Measurements from ENCODE around the gene RASSF3.

RASSF3 gene

DNA sequence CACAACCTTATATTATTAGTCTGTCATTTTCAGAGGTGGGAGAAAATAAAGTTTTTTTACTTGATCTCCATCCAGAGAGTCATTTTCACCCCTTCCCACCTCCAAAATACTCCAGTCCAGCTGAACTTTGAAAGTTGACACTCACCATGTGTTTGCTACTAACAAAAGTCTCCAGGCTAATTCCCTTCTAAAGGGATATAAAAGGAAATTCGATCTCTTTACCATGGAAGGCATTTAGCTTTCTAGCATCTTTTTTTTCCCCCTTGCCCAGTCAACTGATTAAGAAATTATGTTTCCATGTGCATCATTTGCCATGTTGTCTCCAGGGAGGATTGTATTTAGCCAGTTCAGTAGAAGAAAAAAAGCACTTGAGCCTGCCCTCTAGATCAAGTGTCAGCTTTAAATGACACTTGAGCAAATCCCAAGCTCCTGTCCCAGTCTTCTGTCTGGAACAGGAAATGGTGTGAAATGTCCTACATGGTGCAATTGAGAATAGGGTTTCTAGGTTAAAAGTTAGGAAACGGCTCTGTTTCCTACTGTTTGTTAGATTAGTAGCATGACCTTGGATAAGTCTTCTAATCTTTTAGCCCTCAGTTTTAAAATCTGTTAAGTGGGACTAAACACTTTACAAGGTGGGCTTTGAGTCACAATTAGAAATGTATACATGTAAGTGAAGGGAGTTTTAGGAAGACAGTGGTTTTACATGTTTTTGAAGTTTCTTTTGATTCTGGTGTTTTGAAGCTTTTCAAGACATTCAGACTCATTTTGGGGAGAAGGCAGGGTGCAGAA, 81.7 kb downstream of the RASSF3 start:
- peak; percentile 37 for DNase-seq (ENCODE audit: low read depth)

DNA sequence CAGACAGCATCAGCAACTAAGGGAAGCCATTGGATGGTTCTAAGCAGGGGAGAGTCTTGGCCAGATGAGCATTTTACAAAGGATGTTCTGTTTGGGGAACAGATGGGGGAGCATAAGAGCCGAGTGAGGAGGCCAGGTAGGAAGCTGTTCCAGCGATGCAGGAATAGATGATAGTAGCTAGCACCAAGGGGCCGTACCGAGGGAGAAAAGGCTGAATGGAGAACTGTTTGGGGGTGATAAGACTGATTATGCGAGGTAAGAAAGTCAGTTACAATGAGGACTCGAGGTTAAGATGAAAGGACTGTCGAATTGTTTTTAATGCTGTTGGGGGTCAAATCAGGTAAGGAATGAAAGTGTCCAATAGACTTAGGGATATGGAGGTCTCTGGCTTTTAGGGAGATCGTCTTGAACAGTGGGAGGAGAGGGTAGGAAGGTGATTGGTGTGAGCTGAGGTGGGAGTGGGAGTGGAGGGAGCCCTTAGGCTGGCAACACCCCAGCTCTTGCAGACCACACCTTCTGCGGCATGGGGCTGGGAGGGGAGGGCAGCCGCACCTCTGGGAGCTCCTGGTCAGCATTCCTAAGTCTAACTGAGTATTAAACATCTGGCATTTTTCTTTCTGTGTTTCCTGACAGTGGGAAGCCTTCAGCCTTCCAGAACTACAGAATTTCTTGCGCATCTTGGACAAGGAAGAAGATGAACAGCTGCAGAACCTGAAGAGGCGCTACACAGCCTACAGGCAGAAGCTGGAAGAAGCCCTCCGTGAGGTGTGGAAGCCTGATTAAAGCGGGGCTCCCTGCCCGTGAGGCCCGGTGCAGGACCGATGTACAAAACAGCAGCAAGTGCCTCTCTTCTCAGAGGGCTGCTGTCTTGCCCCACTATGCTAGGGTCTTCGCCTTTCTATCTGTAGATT, 84.1 kb downstream of the RASSF3 start:
- no peak for DNase-seq (ENCODE audit: low read depth)

GRCh38 chr12:64695550-64695949, 85.3 kb downstream of the RASSF3 start:
- no peak for DNase-seq (ENCODE audit: low read depth)

GRCh38 chr12:64696080-64696741, 85.9 kb downstream of the RASSF3 start:
- DNase-seq (ENCODE audit: low read depth): peak; percentile 45

DNA sequence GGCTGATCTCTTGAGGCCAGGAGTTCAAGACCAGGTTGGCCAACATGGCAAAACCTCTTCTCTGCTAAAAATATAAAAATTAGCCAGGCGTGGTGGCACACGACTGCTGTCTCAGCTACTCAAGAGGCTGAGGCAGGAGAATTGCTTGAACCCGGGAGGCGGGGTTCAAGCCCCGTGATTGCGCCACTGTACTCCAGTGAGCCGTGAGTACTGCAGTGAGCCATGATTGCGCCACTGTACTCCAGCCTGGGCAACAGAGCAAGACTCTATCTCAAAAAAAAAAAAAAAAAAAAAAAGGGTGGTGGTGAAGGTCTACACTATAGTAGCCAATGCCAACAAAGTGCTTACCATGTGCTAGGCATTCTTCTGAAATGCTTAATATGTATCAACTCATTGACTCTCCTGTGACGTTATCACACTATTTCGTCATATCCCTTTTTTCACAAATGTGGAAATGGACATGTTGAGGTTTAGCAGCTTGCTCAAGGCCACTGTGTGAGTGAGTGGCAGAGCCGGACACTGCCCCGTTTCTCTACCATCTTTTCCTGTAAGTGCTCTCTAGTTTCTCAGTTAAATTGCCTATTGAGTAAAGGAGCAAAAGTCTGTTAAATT, 89.3 kb downstream of the RASSF3 start:
- no peak for DNase-seq (ENCODE audit: low read depth)

GRCh38 chr12:64700532-64700931, 90.2 kb downstream of the RASSF3 start:
- no peak for DNase-seq (ENCODE audit: low read depth)

- DNase-seq (ENCODE audit: low read depth): peak; percentile 16
Measured at GRCh38 chr12:64701283-64701682, 91.0 kb downstream of the RASSF3 start.

DNA sequence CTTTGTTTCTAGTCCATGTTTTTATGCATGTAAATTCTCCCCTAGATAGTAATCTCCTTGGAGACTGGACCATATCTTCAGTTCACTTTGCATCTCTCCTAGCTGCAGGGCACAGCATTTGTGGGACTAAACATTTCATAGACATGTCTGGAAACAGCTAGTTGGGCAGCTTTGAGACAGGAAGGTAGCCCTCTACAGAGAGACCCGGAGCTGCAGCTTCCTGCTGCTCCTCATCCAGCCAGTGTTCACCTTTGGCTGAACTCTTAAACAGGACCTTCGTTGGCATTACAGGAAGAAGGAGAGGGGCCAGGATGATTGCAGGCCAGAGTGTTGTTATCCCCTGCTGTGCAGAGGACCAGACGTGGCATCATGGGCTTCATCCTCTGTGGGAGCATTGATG, 96.0 kb downstream of the RASSF3 start:
- DNase-seq (ENCODE audit: low read depth): peak; percentile 20

- DNase-seq (ENCODE audit: low read depth): no peak
Measured at GRCh38 chr12:64706857-64707256, 96.6 kb downstream of the RASSF3 start.

DNA sequence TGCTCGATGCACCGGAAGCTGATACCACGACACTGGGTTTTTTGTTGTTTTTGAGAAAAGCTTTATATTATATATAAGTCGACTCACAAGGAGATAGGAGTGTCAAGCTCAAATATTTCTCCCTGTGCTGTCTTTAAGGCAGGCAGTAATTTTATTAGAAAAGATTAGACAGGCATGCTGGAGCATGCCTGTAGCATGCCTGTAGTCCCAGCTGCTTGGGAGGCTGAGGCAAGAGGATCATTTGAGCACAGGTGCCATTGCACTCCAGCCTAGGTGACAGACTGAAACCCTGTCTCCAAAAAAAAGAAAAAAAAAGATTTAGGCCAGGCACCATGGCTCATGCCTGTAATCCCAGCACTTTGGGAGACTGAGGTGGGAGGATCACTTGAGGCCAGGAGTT, 97.1 kb downstream of the RASSF3 start:
- DNase-seq (ENCODE audit: low read depth): no peak

GRCh38 chr12:64707926-64708325, 97.6 kb downstream of the RASSF3 start:
- DNase-seq (ENCODE audit: low read depth): no peak

DNA sequence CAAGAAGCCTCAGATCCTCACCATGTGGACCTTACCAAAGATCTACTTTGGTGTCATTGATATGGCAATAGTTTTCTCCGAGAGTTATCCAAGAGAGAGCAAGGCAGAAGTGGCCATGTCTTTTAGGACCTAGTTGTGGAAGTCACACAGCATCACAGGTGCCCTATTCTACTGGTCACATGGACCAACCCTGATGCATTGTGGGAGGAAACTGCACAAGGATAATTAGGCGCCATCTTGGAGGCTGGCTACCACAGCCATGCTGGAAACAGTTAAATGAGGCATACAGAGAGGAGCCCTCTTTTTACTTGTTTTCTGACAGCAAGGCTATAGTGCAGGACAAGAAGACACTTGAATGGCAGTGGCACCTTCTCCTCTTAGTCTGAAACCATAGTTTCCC, 99.1 kb downstream of the RASSF3 start:
- DNase-seq (ENCODE audit: low read depth): no peak

DNA sequence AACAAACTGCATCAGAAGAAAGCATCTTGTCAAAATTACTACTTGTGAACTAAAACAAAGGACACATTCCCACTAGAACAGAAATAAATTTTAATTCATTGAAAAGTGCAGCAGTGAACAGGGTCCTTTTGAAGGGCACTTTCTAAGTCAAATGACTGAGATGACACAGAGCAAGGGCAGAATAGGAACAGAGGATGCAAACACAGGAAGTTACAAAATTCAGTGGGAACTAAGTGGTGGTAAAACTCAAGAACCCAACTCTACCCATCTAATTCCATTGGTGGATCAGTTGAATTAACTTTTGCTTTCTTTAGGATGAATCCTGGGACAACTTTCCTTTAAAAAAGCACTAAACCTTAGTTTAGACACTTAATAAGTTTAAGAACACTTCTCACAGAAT, 103.1 kb downstream of the RASSF3 start:
- no peak for DNase-seq (ENCODE audit: low read depth)

DNA sequence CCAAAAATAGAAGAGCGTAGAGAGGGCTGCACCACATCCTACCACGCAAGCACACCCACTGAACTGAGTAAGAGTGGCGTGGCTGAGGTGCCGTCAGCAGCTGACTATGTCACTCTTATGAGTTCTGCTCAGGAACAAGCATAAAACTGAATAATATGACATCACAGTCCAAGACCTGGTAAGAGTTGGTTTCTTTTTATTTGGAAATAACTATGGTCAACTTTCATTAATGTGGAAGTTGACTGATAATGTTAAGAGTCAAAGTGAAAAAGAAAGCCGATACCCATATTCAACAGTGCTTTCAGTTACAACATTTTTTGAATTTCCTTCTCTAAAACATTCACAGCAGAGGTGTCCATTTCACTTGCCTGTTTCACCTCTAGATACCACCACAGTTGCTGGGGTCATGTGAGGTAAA, 104.3 kb downstream of the RASSF3 start:
- DNase-seq (ENCODE audit: low read depth): no peak

- DNase-seq (ENCODE audit: low read depth): no peak
Measured at GRCh38 chr12:64716371-64716770, 106.1 kb downstream of the RASSF3 start.

- no peak for DNase-seq (ENCODE audit: low read depth)
Measured at GRCh38 chr12:64716839-64717455, 106.7 kb downstream of the RASSF3 start.

DNA sequence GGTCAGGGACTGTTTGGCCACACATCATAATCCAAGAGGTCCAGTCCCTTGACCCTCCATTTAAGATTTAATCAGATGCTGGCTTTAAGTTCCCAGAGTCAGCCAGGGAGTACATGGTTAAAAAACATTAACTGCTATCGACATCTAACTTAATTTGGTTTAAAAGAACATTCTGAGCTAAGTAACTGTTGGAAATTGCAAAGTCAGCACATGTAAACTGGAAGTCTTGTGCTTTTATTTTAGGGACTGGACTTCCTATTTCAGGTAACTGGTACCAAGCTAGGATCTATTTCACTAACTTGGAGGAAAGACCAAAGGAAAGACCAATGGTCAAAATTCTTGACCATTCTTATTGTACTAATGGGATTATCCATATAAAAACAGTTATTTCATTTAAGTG, 108.4 kb downstream of the RASSF3 start:
- no peak for DNase-seq (ENCODE audit: low read depth)

- DNase-seq (ENCODE audit: low read depth): no peak
Measured at GRCh38 chr12:64720884-64721283, 110.6 kb downstream of the RASSF3 start.

- DNase-seq (ENCODE audit: low read depth): no peak
Measured at GRCh38 chr12:64722835-64723234, 112.5 kb downstream of the RASSF3 start.

DNA sequence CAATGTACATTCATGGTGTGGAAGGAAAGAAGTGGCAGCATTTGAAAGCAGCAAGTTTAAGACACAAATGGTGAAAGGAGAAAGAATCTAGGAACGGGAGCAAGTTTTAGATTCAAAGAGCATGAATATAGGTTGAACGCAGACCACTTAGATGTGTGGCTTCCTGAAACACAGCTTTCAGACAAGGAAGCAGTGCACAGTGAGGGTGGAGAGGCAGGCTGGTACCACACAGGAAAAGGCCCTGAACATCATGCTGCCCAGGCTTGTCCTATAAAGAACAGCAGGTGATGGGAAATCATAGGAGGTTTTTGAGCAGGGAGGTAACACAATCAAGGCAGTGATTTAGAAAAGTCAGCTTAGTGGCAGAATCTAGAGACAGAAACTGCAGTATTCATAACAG, 113.3 kb downstream of the RASSF3 start:
- no peak for DNase-seq (ENCODE audit: low read depth)

DNA sequence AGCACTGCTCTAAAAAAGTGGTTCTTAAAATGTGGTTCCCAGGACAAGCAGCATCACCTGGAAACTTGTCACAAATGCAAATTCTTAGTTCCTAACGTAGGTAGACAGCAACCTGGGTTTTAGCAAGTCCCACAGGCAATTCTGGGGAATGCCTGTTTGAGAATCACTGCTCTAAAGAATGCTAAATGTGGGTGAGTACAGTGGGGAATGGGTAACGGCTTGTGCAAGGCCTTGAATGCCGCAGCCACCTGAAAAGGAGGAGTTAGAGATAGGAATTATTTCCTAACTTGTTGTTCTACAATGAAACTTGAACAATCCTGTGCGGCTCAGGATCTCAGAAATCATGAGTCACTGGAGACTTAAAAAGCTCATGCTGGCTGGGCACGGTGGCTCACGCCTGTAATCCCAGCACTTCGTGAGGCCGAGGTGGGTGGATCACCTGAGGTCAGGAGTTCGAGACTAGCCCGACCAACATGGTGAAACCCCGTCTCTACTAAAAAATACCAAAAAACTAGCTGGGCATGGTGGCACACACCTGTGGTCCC, 114.0 kb downstream of the RASSF3 start:
- no peak for DNase-seq (ENCODE audit: low read depth)
